DMS53 treated with DMSO at 0.1 percent for 48 hours (cell line): ENCODE results near the gene RNF17.
"Not testable (repeated sequence)": the region's sequence is repeated elsewhere in the genome, so short reads cannot be mapped to it uniquely, and the experiment has no call there.

ENCODE experiments used
- DNase-seq: peaks from one replicate; lab custom pipeline; 2025; ENCODE audit not compliant: unreplicated experiment; lab: John Stamatoyannopoulos, UW

The RNF17 gene

DNA sequence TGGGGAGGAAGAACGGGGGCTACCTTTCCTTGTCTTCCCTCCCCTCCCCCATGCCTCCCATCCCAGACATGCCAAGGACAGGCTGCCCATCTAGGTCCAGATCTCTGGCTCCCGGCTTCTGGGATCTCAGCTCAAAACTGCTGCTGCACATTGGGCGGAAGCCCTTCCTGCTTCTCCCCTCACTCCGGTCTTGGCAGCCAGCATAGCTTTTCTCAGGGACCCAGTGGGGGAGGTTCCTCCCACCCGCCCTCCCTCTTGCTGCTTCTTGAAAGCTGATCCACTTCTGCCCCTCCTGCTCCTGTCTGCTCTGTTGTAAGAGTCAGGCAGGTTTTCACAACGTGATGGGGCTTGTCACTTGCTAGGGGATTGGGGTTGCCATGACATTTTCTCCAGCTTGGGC, 21.7 kb upstream of the RNF17 start:
- no peak for DNase-seq

DNA sequence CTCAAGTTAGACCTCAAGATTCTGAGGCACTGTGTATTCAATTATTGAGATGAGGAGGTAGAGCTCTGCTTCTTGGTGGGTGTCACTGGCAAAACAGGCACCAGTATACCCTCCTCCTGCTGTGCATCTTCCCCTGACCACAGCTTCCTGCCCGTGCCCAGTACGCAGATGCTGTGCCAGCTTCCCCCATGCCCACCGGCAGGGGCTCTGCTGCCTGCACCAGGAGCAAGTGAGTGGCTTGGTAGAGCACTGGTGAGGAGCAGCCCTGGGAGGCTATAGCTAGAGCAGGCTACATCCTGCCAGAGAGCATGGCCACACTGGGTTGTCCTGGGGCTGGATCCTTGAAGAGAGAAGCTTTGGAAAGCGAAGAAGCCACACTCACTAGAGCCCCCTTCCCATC, 21.0 kb upstream of the RNF17 start:
- no peak for DNase-seq

DNA sequence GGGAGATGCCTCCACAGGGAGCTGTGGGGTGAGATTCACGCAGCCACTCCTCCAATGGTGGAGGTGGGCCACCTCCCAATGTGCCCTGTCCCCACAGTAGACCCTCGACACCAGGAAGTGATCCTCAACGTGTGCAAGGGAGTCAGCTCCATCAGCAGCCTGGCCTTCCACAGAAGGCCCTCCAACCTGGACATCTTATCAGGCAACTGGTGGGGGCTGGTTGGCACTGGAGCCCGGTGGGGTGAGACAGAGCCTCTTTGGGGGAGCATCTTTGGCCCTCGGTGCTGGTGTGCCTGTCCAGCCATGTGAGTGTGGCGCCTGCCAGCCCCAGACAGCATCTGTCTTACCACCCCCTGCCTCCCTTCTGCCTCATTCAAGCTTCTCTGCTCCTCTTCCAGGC, 19.7 kb upstream of the RNF17 start:
- DNase-seq = no peak

GRCh38 chr13:24745516-24745860, 18.5 kb upstream of the RNF17 start:
- DNase-seq = no peak

- no peak for DNase-seq
These were observed 17.9 kb upstream of the RNF17 start for GRCh38 chr13:24745861-24746617.

- DNase-seq = no peak
These were observed 17.2 kb upstream of the RNF17 start for GRCh38 chr13:24746618-24747247.

DNA sequence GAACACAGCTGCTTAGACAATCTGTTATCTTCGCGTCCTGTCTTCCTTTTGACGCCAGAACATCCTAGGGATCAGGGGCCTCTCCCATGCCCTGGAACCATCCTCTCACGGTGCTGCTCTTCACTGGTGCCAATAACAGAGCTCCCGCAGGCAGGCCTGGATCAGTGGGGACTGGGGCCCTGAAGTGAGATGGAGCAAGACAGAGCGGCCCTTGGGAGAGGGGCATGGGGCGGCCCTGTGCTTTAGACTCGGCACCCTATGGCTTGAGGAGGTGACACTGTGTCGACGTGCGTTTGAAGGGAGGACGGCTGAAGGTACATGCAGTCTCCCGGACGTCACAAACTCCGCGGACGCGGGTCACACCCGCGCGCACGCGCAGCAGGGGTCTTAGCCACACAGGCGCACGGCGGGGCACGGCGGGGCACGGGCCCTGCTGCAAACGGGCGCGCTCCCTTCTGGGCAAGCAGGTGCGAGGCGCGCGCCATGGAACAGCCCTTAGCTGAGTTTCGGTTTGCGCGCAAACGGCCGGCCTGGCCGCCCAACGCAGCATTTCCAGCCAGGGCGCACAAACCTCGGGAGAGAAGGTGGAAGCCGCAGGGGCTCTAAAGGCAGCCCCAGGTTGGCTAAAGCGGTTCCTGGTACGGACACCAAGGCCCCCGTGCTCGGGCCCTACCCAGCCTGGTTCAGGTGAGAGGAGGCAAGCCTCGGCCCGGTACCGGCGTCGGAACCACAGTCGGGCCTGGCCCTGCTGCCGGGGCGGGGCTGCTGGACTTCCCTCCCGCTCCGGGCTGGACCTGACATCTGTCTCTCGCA, 16.5 kb upstream of the RNF17 start:
- peak; percentile 24 for DNase-seq

DNA sequence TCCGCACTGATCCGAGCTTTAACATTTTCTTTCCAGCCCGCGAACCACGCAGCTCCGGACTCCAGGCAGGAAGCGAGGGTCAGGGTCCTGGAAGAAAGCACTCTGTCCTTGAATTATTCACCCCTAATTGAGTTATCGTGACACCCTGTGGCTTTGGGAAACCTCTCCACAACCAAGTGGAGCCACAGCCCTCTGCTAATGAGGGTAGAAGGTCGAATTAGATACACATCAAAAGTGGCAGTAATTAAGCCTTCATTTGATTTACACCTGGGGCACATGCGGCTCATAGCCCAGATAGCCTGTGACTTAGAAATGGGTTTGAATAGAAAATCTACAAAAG, 15.9 kb upstream of the RNF17 start:
- no peak for DNase-seq

- no peak for DNase-seq
These were observed 4.8 kb upstream of the RNF17 start for GRCh38 chr13:24759197-24759596.

DNA sequence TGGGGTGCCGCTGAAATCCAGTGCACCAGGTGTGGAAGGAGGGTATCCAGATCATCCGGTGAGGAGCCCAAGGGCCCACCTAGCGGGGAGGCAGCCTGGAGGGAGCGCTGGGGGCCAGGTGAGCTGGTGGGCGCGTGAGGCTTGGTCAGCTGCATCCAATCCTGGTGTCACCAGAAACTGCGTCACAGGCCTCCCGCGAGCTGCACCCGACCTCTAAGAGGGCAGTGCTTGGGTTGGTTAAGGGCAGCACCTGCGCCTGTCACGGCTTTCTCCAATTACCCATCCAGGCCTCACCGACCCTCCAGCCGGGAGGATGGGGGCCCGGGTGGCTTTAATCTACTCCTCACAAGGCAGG, 284 bp downstream of the RNF17 start:
- no peak for DNase-seq

DNA sequence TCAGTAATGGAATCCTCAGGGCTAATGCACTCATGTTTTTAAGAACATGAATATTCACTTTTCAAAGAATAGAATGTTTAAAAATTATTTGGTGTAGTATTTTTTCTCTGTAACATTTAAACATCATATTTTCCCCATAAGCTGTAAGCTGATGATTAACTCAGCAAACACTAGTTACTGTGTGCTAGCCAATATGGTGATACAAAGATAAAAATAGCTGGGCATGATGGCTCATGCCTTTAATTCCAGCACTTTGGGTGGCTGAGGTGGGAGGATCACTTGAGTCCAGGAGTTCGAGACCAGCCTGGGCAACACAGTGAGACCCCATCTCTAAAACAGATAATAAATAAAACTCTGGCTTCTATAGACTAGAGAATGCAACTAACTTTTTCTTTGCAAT, 13.2 kb downstream of the RNF17 start:
- no peak for DNase-seq

- DNase-seq = no peak
These were observed 20.4 kb downstream of the RNF17 start for GRCh38 chr13:24784319-24784718.

- DNase-seq = no peak
These were observed 24.6 kb downstream of the RNF17 start for GRCh38 chr13:24788538-24788937.

DNA sequence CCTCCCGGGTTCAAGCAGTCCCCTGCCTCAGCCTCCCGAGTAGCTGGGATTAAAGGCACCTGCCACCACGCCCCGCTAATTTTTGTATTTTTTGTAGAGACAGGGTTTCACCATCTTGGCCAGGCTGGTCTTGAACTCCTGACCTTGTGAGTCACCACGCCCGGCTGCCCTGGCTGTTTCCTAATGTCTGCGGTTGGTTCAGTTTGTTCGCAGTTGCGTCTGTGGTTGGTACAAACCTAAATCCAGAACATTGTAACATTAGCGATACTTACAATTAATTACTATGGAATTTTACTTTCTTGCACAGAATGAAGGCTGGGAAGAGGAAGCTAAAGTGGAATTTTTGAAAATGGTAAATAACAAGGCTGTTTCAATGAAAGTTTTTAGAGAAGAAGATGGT, 38.1 kb downstream of the RNF17 start:
- DNase-seq = no peak

GRCh38 chr13:24821207-24821606, 57.2 kb downstream of the RNF17 start:
- no peak for DNase-seq

GRCh38 chr13:24822640-24823039, 58.7 kb downstream of the RNF17 start:
- DNase-seq = no peak

- DNase-seq = not testable (repeated sequence)
These were observed 59.2 kb downstream of the RNF17 start for GRCh38 chr13:24823122-24823710.

DNA sequence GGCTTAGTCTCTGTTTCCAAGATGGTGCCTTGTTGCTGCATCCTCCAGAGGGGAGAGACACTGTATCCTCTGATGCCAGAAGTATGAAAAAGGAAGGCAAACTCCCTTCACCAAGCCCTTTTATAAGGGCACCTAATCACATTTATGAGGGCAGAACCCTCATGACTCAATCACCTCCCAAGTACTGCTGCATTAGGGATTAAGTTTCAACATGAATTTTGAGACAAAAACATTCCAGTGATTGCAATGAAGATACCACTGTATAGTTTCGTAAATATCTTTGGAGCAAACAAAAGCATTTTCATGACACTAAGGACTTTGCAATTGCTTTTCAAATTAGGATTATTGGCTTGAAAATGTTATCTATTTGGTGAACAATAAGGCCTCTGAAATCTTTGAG, 63.8 kb downstream of the RNF17 start:
- no peak for DNase-seq

GRCh38 chr13:24834902-24835510, 71.0 kb downstream of the RNF17 start:
- no peak for DNase-seq

DNA sequence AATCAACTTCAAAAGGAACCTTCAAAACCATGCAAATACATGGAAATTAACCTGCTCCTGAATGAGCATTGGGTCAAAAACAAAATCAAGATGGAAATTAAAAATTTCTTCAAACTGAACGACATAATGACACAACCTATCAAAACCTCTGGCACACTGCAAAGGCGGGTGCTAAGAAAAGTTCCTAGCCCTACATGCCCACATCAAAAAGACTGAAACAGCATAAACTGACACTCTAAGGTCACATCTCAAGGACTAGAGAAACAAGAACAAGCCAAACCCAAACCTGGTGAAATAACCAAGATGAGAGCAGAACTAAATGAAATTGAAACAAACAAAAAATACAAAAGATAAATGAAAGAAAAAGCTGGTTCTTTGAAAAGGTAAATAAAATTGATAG, 73.6 kb downstream of the RNF17 start:
- DNase-seq = not testable (repeated sequence)

DNA sequence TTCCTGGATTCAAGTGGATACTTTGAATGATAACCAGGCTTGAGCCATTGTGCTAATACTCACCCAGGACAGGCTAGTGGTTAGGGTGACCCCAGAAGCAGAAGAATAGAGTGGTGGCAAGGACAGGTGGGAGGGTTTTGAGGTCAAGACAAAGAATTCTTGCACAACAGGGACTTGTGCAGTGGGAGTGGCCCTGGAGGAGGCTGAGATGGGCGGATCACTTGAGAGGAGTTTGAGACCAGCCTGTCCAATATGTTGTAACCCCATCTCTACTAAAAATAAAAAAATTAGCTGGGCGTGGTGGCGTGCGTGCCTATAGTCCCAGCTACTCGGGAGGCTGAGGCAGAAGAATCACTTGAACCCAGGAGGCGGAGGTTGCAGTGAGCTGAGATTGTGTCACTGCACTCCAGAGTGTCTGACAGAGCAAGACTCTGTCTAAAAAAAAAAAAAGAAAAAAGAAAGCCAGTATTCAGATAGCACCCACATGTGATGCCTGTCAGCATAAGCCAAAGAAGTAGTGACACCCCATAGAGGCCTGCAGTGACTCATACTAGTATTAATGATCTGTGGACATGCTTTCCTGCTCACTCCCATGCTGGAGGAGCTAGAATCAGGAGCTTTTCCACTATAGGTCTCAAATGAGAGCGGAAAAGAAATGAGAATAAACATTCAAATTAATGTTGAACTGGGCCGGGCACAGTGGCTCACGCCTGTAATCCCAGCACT, 78.7 kb downstream of the RNF17 start:
- no peak for DNase-seq
